OCI-LY3 (cell line): ENCODE data around the gene NAB2.
"Not testable (repeated sequence)": the region's sequence is repeated elsewhere in the genome, so short reads cannot be mapped to it uniquely, and the experiment has no call there.

Source experiments
- H2AFZ ChIP-seq: fragments of 200-600, 300-600 bp; shearing (Covaris generic); 2 replicates; pipeline ENCODE4 v1.6.0; 2014; ENCODE audit warnings: antibody characterized with exemption, low read depth, low read length
- H3K27ac ChIP-seq: fragments of 200-600, 300-600 bp; sonication (generic); 2 replicates; pipeline ENCODE4 v1.5.1; 2014; ENCODE audit warnings: mild to moderate bottlenecking, low read length, moderate library complexity, mixed read lengths
- H3K27me3 ChIP-seq: fragments of 200-600, 300-600 bp; sonication (generic); 2 replicates; pipeline ENCODE4 v1.6.1; 2014; ENCODE audit warnings: low read depth, low read length, mixed read lengths
- H3K36me3 ChIP-seq: fragments of 200-600, 300-600 bp; sonication (generic); replicated peaks from 2 replicates; pipeline ENCODE3; 2014; ENCODE audit warnings: low read depth, low read length, mixed read lengths
- H3K4me1 ChIP-seq: fragments of 300-600, 200-600 bp; sonication (generic); 2 replicates; pipeline ENCODE4 v1.6.1; 2014; ENCODE audit warnings: low read length, mixed read lengths
- H3K4me2 ChIP-seq: fragments of 200-600, 300-600 bp; sonication (generic); 2 replicates; pipeline ENCODE4 v1.6.1; 2014; ENCODE audit warnings: low read length, mixed read lengths
- H3K4me3 ChIP-seq: fragments of 300-600, 200-600 bp; sonication (generic); 2 replicates; pipeline ENCODE4 v1.5.1; 2014; ENCODE audit warnings: antibody characterized with exemption, mild to moderate bottlenecking, low read length, moderate library complexity
- H3K79me2 ChIP-seq: fragments of 300-600, 200-600 bp; shearing (Covaris generic); 2 replicates; pipeline ENCODE4 v1.6.1; 2014; ENCODE audit warnings: mild to moderate bottlenecking, low read length, mixed read lengths
- H3K9ac ChIP-seq: fragments of 300-600, 200-600 bp; shearing (Covaris generic); 2 replicates; pipeline ENCODE4 v1.6.0; 2014; ENCODE audit warnings: mild to moderate bottlenecking, low read length, moderate library complexity
- H3K9me3 ChIP-seq: fragments of 200-600, 300-600 bp; shearing (Covaris generic); 2 replicates; pipeline ENCODE4 v1.6.1; 2014; ENCODE audit warnings: low read length, mixed read lengths; ENCODE audit not compliant: insufficient read depth
- H4K20me1 ChIP-seq: fragments of 200-600, 300-600 bp; sonication (generic); 2 replicates; pipeline ENCODE4 v1.6.1; 2016; ENCODE audit warnings: low read length, mixed read lengths; ENCODE audit not compliant: insufficient read depth
- EZH2phosphoT487 ChIP-seq: fragments of 200-600 bp; shearing (Covaris generic); IDR thresholded peaks from 2 replicates; pipeline ENCODE4 v1.6.1; 2018; ENCODE audit warnings: antibody characterized with exemption, mixed run types, low read depth
- TF ChIP-seq, protein P1 (sequence below): fragments of 200-600, 300-600 bp; sonication (generic); IDR thresholded peaks from 2 replicates; pipeline ENCODE4 v1.5.1; 2014; ENCODE audit warnings: antibody characterized with exemption, low read length, low read depth

The NAB2 gene

DNA sequence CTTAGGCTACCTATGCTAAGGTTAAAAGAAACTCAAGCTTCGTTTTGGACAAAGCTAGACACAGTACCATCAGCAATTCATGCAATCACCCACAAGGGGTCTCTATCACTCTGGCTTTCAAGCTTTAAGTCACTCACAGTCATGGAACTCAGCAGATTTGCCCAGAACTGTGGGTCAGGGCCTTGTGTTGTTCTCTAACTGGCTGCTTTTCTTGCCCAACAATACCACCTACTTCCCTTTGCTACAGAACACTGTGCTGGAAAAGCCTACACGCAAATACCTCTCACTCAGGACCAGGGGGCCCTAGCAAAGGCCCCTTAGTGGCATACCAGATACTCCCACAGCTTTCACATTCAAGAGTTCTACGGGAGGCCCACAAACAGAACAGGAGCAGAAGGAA, 19.4 kb upstream of the NAB2 start:
- Histone ChIP-seq H3K4me2 (no peak overlapping the region), H3K36me3 (peaks cover 43% of the 10 kb centered on the region), H3K27ac (peak overlapping the region; percentile 24; the same call in 1 of the 2 replicates), H3K4me1 (peaks cover 46% of the 10 kb centered on the region), H4K20me1 (no peaks in the 10 kb centered on the region), H3K9me3 (no peaks in the 10 kb centered on the region), H3K9ac (no peak overlapping the region), H2AFZ (no peak overlapping the region), H3K79me2 (peaks cover 26% of the 10 kb centered on the region), H3K27me3 (no peaks in the 10 kb centered on the region), H3K4me3 (no peak overlapping the region)
- TF ChIP-seq, protein P1, sequence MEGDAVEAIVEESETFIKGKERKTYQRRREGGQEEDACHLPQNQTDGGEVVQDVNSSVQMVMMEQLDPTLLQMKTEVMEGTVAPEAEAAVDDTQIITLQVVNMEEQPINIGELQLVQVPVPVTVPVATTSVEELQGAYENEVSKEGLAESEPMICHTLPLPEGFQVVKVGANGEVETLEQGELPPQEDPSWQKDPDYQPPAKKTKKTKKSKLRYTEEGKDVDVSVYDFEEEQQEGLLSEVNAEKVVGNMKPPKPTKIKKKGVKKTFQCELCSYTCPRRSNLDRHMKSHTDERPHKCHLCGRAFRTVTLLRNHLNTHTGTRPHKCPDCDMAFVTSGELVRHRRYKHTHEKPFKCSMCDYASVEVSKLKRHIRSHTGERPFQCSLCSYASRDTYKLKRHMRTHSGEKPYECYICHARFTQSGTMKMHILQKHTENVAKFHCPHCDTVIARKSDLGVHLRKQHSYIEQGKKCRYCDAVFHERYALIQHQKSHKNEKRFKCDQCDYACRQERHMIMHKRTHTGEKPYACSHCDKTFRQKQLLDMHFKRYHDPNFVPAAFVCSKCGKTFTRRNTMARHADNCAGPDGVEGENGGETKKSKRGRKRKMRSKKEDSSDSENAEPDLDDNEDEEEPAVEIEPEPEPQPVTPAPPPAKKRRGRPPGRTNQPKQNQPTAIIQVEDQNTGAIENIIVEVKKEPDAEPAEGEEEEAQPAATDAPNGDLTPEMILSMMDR: peak; percentile 83
- TF ChIP-seq EZH2phosphoT487: no peak

GRCh38 chr12:57072661-57073060, 16.3 kb upstream of the NAB2 start:
- Histone ChIP-seq H3K9ac (peak overlapping the region; percentile 15; the same call in 1 of the 2 replicates), H3K4me3 (peak overlapping the region; percentile 5; the same call in 1 of the 2 replicates), H3K4me1 (peaks cover 38% of the 10 kb centered on the region), H3K4me2 (peak overlapping the region; percentile 56), H3K27me3 (no peaks in the 10 kb centered on the region), H3K27ac (peak overlapping the region; percentile 47), H3K79me2 (peaks cover 49% of the 10 kb centered on the region), H2AFZ (no peak overlapping the region), H4K20me1 (no peaks in the 10 kb centered on the region), H3K36me3 (peaks cover 39% of the 10 kb centered on the region), H3K9me3 (no peaks in the 10 kb centered on the region)
- TF ChIP-seq, protein P1: no peak
- TF ChIP-seq EZH2phosphoT487: no peak

DNA sequence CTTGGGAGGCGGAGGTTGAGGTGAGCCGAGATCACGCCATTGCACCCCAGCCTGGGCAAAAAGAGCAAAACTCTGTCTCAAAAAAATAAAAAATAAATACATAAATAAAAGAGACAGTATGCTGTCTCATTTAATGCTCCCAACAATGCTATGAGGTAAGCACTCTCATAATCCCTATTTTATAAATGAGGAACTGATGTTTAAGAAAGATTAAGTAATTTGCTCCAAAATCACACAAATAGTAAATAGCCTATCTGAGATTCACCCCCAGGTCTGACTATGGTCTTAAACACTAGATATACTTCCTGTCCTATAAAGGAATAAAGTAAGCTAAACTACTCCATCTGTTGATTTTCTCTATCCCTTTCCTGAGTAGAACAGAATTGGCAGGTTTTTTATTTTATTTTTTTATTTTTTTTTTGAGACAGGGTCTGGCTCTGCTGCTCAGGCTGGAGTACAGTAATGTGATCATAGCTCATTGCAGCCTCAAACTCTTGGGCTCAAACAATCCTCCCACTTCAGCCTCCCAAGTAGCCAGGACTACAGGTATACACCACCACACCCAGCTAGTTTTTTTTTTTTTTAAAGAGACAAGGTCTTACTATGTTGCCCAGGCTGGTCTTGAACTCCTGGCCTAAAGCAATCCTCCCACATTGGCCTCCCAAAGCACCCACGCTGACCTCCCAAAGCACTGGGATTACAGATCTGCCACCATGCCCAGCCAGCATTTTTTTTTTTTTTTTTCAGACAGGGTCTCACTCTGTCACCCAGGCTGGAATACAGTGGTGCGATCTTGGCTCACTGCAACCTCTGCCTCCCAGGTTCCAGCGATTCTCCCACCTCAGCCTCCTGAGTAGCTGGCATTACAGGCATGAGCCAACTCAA, 15.1 kb upstream of the NAB2 start:
- H3K36me3 ChIP-seq: peaks cover 31% of the 10 kb centered on the region
- H3K27ac ChIP-seq: peak overlapping the region; percentile 47; the same call in 1 of the 2 replicates
- H4K20me1 ChIP-seq, H3K9me3 ChIP-seq, H3K27me3 ChIP-seq, H2AFZ ChIP-seq, H3K9ac ChIP-seq: not testable (repeated sequence)
- H3K79me2 ChIP-seq: peaks cover 57% of the 10 kb centered on the region
- H3K4me2 ChIP-seq: peak overlapping the region; percentile 56
- peak overlapping the region; percentile 45 for H3K4me3 ChIP-seq
- peaks cover 36% of the 10 kb centered on the region for H3K4me1 ChIP-seq

DNA sequence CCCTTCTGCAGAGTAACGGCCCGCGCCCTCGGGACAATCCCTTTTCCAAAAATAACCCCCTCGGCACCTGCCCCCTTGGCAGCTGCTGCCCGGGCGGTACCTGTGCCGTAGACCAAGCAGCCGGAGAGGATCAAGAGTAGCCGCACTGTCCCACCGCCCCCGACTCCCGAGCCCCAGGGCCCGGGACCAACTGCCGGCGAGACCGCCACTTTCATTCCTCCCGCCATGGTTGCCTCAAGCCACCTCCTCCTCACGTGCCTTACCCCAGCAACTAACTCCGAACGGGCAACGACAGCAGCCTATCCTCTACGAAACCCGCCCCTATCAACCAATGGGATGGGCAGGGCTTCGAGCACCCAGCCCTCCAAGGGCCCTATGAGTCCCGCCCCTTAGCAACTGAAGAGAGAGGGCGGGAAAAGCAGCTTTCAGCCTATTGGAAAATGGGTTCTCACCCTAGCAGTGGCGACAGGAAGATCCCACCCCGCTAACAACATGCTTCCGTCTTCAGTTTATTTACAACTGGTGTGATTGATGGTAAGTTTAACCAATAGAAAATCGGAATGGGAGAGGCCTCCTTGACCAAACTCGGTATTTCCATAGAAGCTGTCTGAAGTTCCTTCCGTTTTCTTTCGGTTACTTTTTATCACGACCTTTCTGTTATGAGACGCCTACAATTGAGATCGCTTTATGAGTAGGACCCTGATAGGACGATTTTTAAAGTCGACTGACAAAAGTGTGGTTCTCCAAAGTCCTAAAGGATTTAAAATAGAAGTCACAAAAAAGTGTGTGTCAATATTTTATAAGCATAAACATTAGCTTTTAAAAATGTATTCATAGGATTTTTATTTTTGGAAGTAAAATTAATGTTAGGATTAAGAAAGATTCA, 10.2 kb upstream of the NAB2 start, which contains the start of gene NEMP1:
Gene NEMP1 (minus strand): TSS at position 273 of the 886 bp plus-strand sequence. CDS start 46 bp downstream, at position 227.
- peaks cover 39% of the 10 kb centered on the region for H3K79me2 ChIP-seq
- TF ChIP-seq, protein P1: no peak
- no peak for TF ChIP-seq EZH2phosphoT487

More for the DNA sequence above, 10.2 kb upstream of the NAB2 start, which contains the start of gene NEMP1:
- Histone ChIP-seq H3K27me3 (no peaks in the 10 kb centered on the region), H4K20me1 (no peaks in the 10 kb centered on the region), H2AFZ (peak within 1 kb of the TSS; percentile 27), H3K27ac (peak within 1 kb of the TSS; percentile 81), H3K36me3 (peaks cover 4% of the 10 kb centered on the region), H3K9ac (peak within 1 kb of the TSS; percentile 96), H3K4me3 (peak within 1 kb of the TSS; percentile 88), H3K4me2 (peak within 1 kb of the TSS; percentile 68), H3K4me1 (peaks cover 12% of the 10 kb centered on the region), H3K9me3 (no peaks in the 10 kb centered on the region)
